ENCODE measurements around the gene MAPK10. TPM values are rescaled to one million over a fixed set of nuclear protein-coding genes. Genes with fewer than 3 reads are reported as not detected.

The MAPK10 gene
- polyA plus RNA-seq, 2 of the 4 experiments (the other 2 are of a cell fraction), result 1.4 to 3.4 TPM

DNA sequence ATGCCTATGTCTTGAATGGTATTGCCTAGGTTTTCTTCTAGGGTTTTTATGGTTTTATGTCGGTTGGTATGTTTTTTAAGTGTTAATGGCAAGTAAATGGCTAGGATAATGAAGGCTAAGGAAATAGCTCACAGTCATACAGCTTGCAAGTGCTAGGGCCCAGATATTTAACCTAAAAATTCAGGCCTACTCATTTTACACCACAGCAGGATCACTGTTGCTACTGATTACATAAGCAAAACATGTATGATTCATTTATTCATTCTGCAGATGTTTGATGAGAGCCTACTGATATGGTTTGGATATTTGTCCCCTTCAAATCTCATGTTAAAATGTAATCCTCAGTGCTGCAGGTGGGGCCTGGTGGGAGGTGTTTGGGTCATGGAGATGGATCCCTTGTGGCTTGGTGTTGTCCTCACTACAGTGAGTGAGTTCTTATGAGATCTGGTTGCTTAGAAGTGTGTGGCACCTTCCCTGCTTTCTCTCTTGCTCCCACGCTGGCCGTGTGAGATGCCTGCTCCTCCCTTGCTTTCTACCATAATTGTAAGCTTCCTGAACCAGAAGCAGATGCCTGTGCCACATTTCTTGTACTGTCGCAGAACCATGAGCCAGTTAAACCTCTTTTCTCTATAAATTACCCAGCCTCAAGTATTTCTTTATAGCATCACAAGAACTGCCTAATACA, 175.5 kb downstream of the MAPK10 start:
- no peak for ATAC-seq
- Histone ChIP-seq H3K4me3 (no peak overlapping the region), H3K4me2 (no peak overlapping the region), H3K27ac (0 out of 6 replicates have a peak overlapping the region, but pooled peaks of 1 of the 2 experiments have one; percentile 46), H3K4me1 (peaks cover 35% of the 10 kb centered on the region), H3K9me3 (peaks cover 5% of the 10 kb centered on the region)
- ChIA-PET POLR2A (no interaction called here), CTCF (no interaction called here)
- DNase-seq (ENCODE audit: low read depth in 1 of 2, low spot score in 1 of 2), result no peak
- FAIRE-seq, result no peak
- whole genome bisulfite sequencing (ENCODE audit: missing lambda C conversion rate), result 85% methylated on average over 4 of the region's 4 CpGs
- TF ChIP-seq CHD4 (IDR thresholded peaks at IDR 0.05; ENCODE audit: borderline replicate concordance) (no peak), HOXB5 (CRISPR knock-in tag; IDR thresholded peaks at IDR 0.05) (no peak), POLR2AphosphoS2 (conservative IDR thresholded peaks at IDR 0.05; ENCODE audit: low read length) (no peak), HDAC2 (IDR thresholded peaks at IDR 0.05) (no peak), BCL3 (IDR thresholded peaks at IDR 0.05) (no peak), JUN (IDR thresholded peaks at IDR 0.05) (no peak), CBX2 (IDR thresholded peaks at IDR 0.05; ENCODE audit: borderline replicate concordance, low read depth) (no peak), PHF8 (IDR thresholded peaks at IDR 0.05; ENCODE audit: borderline replicate concordance, low read depth) (no peak), ZFP36 (IDR thresholded peaks at IDR 0.05; ENCODE audit: borderline replicate concordance, partially characterized antibody) (no peak), SMC3 (IDR thresholded peaks at IDR 0.05) (no peak), KDM1A (IDR thresholded peaks at IDR 0.05; ENCODE audit: low read depth) (no peak), NR3C1 (IDR thresholded peaks at IDR 0.05) (no peak), CEBPB (IDR thresholded peaks at IDR 0.05) (no peak), JUNB (IDR thresholded peaks at IDR 0.05) (no peak), ZNF302 (CRISPR knock-in tag; IDR thresholded peaks at IDR 0.05) (no peak), MAX (IDR thresholded peaks at IDR 0.05) (no peak), MAFK (IDR thresholded peaks at IDR 0.05; ENCODE audit: partially characterized antibody) (no peak), RNF2 (IDR thresholded peaks at IDR 0.05; ENCODE audit: borderline replicate concordance, low read depth) (no peak), EP300 (IDR thresholded peaks at IDR 0.05) (no peak), KDM5A (IDR thresholded peaks at IDR 0.05) (no peak)

DNA sequence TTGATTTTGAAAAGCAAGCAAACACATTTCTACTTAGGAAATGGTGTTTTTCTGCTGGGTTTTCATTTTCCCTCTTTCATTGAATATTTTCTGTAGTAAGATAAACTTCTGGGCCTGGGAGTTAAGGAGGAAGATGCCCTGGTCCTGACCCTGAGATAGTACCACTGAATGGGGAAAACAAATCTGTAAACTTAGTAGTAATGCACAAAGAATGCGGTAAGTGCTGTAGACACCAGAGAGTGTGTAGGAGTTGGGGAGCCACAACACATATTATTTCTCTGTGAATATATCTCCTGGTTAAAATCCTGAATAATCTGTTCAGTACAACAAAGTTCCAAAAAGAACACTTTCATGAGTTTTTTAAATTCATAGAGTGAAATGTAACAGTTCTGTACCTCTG, 178.3 kb downstream of the MAPK10 start:
- CTCF ChIA-PET, result no interaction called here
- TF ChIP-seq MYC (IDR thresholded peaks at IDR 0.05; ENCODE audit: borderline replicate concordance, low read length), result no peak
- no peak for TF ChIP-seq HEYL (CRISPR knock-in tag; IDR thresholded peaks at IDR 0.05)
- TF ChIP-seq GATA3 (IDR thresholded peaks at IDR 0.05; ENCODE audit: borderline replicate concordance), result peak; percentile 59; the same call in 1 of the 2 replicates

DNA sequence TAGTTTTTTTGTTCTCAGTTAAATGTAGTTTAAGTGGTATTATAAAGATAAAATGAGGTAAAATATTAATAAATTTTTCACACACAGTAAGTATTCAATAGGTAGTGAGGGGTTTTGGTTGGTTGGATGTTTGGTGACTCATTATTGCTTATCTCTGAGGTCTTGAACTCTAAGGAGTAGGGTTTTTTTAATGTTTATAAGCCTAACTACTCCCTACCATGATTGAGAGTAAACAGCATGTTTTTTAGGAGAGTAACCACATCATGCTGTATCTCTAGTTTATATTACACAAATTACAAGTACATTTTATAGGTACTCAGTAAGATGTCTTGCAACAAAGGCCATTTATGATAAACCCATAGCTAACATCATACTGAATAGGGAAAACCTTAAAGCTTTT, 181.6 kb downstream of the MAPK10 start:
- no peak overlapping the region for H3K4me3 ChIP-seq
- FAIRE-seq (no peak), DNase-seq (ENCODE audit: low read depth in 1 of 2, low spot score in 1 of 2) (peak in 1 of 2 experiments; percentile 4), ATAC-seq (no peak)
- no peak overlapping the region for H3K27ac ChIP-seq
- TF ChIP-seq GATA3 (IDR thresholded peaks at IDR 0.05; ENCODE audit: borderline replicate concordance) (no peak), EHMT2 (IDR thresholded peaks at IDR 0.05; ENCODE audit: low read depth) (no peak), MAZ (IDR thresholded peaks at IDR 0.05; ENCODE audit: borderline replicate concordance, low read depth, low read length) (no peak), ZFP36 (IDR thresholded peaks at IDR 0.05; ENCODE audit: borderline replicate concordance, partially characterized antibody) (no peak), PHF8 (IDR thresholded peaks at IDR 0.05; ENCODE audit: borderline replicate concordance, low read depth) (no peak), CHD2 (IDR thresholded peaks at IDR 0.05; ENCODE audit: low read length, partially characterized antibody) (no peak), SMC3 (IDR thresholded peaks at IDR 0.05) (no peak), JUNB (IDR thresholded peaks at IDR 0.05) (no peak), ZNF302 (CRISPR knock-in tag; IDR thresholded peaks at IDR 0.05) (no peak), EHF (CRISPR knock-in tag; IDR thresholded peaks at IDR 0.05) (no peak), HOXB13 (CRISPR knock-in tag; IDR thresholded peaks at IDR 0.05; ENCODE audit: low read depth) (no peak), CTCF (IDR thresholded peaks at IDR 0.05) (no peak), BHLHE40 (IDR thresholded peaks at IDR 0.05; ENCODE audit: low read depth, low read length) (no peak), FOXS1 (CRISPR knock-in tag; IDR thresholded peaks at IDR 0.05) (no peak), NR3C1 (IDR thresholded peaks at IDR 0.05) (no peak)
- TF ChIP-seq, protein P1, sequence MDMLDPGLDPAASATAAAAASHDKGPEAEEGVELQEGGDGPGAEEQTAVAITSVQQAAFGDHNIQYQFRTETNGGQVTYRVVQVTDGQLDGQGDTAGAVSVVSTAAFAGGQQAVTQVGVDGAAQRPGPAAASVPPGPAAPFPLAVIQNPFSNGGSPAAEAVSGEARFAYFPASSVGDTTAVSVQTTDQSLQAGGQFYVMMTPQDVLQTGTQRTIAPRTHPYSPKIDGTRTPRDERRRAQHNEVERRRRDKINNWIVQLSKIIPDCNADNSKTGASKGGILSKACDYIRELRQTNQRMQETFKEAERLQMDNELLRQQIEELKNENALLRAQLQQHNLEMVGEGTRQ (IDR thresholded peaks at IDR 0.05), result no peak
- H3K4me2 ChIP-seq, result 0 out of 3 replicates have a peak overlapping the region, but pooled peaks have one; percentile 1
- H3K9me3 ChIP-seq, result peaks cover 9% of the 10 kb centered on the region
- peaks cover 16% of the 10 kb centered on the region; the same call in 2 of the 3 replicates for H3K4me1 ChIP-seq
- CTCF ChIA-PET, result no interaction called here
- POLR2A ChIA-PET, result no interaction called here

More for the DNA sequence above, 178.3 kb downstream of the MAPK10 start:
- H3K4me1 ChIP-seq, result peaks cover 35% of the 10 kb centered on the region
- peak in 1 of 2 experiments; percentile 92; a peak in 3 of 6 replicates for ATAC-seq
- FAIRE-seq, result no peak
- 16% methylated on average over 1 of the region's 1 CpG for WGBS (ENCODE audit: missing lambda C conversion rate)
- H3K4me2 ChIP-seq, result peak overlapping the region; percentile 48
- H3K27ac ChIP-seq, result peak overlapping the region; percentile 15 to 73; a peak in 5 of 6 replicates
- H3K9me3 ChIP-seq, result peaks cover 9% of the 10 kb centered on the region
- POLR2A ChIA-PET, result no interaction called here
- DNase-seq (ENCODE audit: low read depth in 1 of 2, low spot score in 1 of 2), result peak; percentile 2 to 59
- H3K4me3 ChIP-seq, result no peak overlapping the region
